Bronchial epithelial cell (primary cell): ENCODE data around the gene A1BG. TPM values are rescaled to one million over a fixed set of nuclear protein-coding genes. Genes with fewer than 3 reads are reported as not detected.
"Not testable (repeated sequence)": the region's sequence is repeated elsewhere in the genome, so short reads cannot be mapped to it uniquely, and the experiment has no call there.

Experiments
- DNase-seq: peaks from one replicate; pipeline ENCODE4 v3.0.0-alpha.2; 2010; ENCODE audit warnings: low read depth
- FAIRE-seq: peaks from 2 replicates; lab custom pipeline; 2011; peaks lifted over from hg19 to GRCh38; lab: Jason Lieb, UNC
- H3K27me3 ChIP-seq: 2 replicates; pipeline ENCODE4 v1.5.1; 2011; ENCODE audit warnings: low read length; ENCODE audit not compliant: control insufficient read depth, insufficient read depth
- H3K36me3 ChIP-seq: 2 replicates; pipeline ENCODE4 v1.5.1; 2011; ENCODE audit warnings: low read length; ENCODE audit not compliant: control insufficient read depth, insufficient read depth
- H3K4me3 ChIP-seq: 2 replicates; pipeline ENCODE4 v1.5.1; 2011; ENCODE audit warnings: mild to moderate bottlenecking, low read depth, low read length, control low read depth
- total RNA-seq: library from RNA; depleted of rRNA; stranded (reverse); fragments of >200 nt; gene quantifications from 2 replicates; pipeline ENCODE4 v1.2.1, GENCODE V29; 2014
- TF ChIP-seq, protein P1 (sequence below): IDR thresholded peaks from 2 replicates; pipeline ENCODE4 v1.5.1; 2011; ENCODE audit warnings: mild to moderate bottlenecking, moderate library complexity, low read length, control low read depth, inconsistent platforms; ENCODE audit not compliant: insufficient read depth, severe bottlenecking

Gene A1BG
- total RNA-seq, 1 donor from 2014 or later = 2.1 TPM

DNA sequence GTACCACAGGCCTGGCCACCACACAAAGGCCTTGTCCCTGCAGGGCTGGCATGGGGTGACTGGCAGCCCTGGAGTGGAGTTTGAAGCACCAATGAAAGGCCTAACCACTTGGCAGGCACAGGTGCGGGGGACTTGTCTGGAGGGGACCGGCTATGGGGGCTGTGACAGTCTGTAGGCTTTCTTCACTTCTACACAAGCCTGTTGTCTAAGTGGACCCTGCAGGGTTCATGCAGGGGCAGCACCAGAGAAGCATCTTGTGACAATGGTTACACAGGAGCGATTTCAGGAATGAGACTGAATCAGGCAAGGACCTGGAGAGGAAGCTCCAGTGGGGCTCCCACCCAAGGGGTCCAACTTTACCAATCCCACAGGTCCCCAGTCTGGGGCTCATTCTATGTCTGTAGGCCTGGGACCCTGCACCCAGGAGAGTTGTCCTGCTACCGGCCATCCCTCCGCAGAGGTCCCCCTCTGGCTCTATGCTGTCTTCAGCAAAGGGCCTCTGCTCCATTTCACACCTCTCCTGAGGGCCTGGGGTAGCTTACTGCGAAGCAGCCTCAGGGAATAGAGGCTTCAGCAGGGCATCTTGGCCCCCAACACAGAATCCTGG, 29.8 kb upstream of the A1BG start:
- DNase-seq = no peak
- no peaks in the 10 kb centered on the region for H3K27me3 ChIP-seq
- TF ChIP-seq, protein P1, sequence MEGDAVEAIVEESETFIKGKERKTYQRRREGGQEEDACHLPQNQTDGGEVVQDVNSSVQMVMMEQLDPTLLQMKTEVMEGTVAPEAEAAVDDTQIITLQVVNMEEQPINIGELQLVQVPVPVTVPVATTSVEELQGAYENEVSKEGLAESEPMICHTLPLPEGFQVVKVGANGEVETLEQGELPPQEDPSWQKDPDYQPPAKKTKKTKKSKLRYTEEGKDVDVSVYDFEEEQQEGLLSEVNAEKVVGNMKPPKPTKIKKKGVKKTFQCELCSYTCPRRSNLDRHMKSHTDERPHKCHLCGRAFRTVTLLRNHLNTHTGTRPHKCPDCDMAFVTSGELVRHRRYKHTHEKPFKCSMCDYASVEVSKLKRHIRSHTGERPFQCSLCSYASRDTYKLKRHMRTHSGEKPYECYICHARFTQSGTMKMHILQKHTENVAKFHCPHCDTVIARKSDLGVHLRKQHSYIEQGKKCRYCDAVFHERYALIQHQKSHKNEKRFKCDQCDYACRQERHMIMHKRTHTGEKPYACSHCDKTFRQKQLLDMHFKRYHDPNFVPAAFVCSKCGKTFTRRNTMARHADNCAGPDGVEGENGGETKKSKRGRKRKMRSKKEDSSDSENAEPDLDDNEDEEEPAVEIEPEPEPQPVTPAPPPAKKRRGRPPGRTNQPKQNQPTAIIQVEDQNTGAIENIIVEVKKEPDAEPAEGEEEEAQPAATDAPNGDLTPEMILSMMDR = no peak
- no peak overlapping the region for H3K4me3 ChIP-seq
- H3K36me3 ChIP-seq = peaks cover 3% of the 10 kb centered on the region
- no peak for FAIRE-seq

DNA sequence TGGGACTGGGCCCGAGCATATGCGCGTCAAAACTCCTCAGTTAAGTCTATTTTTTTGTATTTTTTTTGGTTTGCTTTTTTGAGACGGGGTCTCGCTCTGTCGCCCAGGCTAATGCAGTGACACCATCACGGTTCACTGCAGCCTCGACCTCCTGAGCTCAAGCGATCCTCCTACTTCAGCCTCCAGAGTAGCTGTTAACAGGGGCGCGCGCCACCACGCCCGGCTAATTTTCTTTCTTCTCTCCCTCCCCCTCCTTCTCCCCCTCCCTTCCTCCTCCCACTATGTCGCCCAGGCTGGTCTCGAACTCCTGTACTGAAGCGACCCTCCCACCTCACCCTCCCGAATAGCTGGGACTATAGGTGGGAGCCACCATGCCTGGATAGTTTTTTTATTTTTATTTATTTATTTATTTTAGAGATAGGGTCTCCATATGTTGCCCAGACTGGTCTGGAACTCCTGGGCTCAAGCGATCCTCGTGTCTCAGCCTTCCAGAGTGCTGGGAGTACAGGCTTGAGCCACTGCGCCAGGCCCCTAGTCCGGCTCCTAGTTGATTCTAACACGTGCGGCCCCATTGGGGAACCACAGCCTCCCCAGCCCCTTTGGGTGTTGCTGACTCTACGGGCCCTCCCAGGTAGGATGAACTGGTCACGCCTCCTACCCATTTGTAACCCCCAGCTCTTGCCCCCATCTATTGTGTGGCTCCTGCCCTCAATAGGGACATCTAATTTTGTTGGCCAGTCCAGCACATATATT, 28.3 kb upstream of the A1BG start:
- FAIRE-seq = no peak

DNA sequence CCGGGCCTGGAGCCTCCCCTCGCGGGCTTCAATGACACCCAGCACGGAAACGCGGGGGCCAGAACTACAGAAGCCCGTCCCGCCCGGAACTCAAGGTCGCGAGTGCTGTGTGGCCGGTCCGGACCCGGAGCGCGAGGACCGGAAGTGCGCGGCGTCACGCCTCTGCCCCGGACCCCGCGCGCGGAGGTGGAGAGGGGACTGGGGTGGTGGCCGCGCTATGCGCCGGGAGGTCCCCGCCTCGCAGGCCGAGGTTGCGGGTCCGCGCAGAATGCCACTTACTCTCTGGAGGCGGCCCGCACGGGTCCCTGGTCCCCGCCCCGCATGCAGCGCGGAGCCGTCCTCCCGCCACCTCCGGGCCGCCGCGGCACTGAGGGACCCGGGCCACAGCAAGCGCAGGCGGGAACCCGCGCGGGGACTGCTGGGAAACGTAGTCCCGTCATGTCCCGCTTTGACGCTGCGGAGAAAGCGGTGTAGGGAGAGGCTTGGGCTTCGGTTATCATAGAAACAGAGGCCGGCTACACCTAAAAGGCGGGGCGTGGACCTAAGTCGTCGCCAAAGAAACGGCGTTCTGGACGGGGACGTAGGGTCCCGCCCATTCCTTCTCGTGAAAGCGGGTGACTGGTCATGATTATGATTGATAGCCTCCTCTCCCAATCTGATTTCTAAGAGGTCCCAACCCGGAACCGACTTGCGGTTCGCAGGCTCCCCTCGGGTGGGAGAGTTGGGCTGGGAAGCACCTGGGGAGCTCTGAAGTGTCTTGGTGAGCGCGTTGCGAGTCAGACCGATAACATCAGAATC, 27.6 kb upstream of the A1BG start, which contains the start of gene ZNF837:
Gene ZNF837, minus strand, starts transcription at position 369 of the 798 bp plus-strand sequence. CDS start 11,698 bp downstream, outside the sequence.
- DNase-seq (peak; percentile 100), FAIRE-seq (peak; percentile 92)
- peak within 1 kb of the TSS; percentile 51 for H3K4me3 ChIP-seq
- H3K27me3 ChIP-seq = no peaks in the 10 kb centered on the region
- no peaks in the 10 kb centered on the region for H3K36me3 ChIP-seq
- TF ChIP-seq, protein P1 = no peak

More for the DNA sequence above, 28.3 kb upstream of the A1BG start:
- no peak for DNase-seq
- Histone ChIP-seq H3K36me3 (no peaks in the 10 kb centered on the region), H3K4me3 (peak overlapping the region; percentile 51), H3K27me3 (no peaks in the 10 kb centered on the region)
- TF ChIP-seq, protein P1 = no peak

GRCh38 chr19:58380037-58380661, 26.9 kb upstream of the A1BG start:
- H3K36me3 ChIP-seq = no peaks in the 10 kb centered on the region
- no peaks in the 10 kb centered on the region for H3K27me3 ChIP-seq
- peak overlapping the region; percentile 51 for H3K4me3 ChIP-seq
- FAIRE-seq = no peak
- TF ChIP-seq, protein P1 = no peak
- no peak for DNase-seq

GRCh38 chr19:58379246-58379645, 26.0 kb upstream of the A1BG start:
- H3K4me3 ChIP-seq = no peak overlapping the region
- TF ChIP-seq, protein P1 = no peak
- FAIRE-seq (no peak), DNase-seq (no peak)
- H3K36me3 ChIP-seq = no peaks in the 10 kb centered on the region
- no peaks in the 10 kb centered on the region for H3K27me3 ChIP-seq

- not testable (repeated sequence) for H3K4me3 ChIP-seq, H3K36me3 ChIP-seq, FAIRE-seq, H3K27me3 ChIP-seq
- DNase-seq = peak; percentile 20
Measured at GRCh38 chr19:58376724-58377123, 23.4 kb upstream of the A1BG start.
